Activated CD4-positive, alpha-beta T cell treated with anti-CD3 and anti-CD28 coated beads, Interleukin-2, amount 10 ng/mL, durations not matched to agents 24 days and 14 days (primary cell): ENCODE measurements around the gene ESM1. TPM values are rescaled to one million over a fixed set of nuclear protein-coding genes. Genes with fewer than 3 reads are reported as not detected.

Experiments
- DNase-seq: peaks from one replicate; pipeline ENCODE4 v3.0.0; 2022
- H3K27ac Mint-ChIP-seq: one replicate; pipeline ENCODE4 v1.8.0; 2022; ENCODE audit warnings: mild to moderate bottlenecking, mixed read lengths
- H3K27me3 Mint-ChIP-seq: one replicate; pipeline ENCODE4 v1.8.0; 2022; ENCODE audit warnings: mixed read lengths
- H3K36me3 Mint-ChIP-seq: one replicate; pipeline ENCODE4 v1.8.0; 2022; ENCODE audit warnings: low read depth, mild to moderate bottlenecking, mixed read lengths
- H3K4me1 Mint-ChIP-seq: one replicate; pipeline ENCODE4 v1.8.0; 2021; ENCODE audit warnings: mixed read lengths
- H3K4me3 Mint-ChIP-seq: one replicate; pipeline ENCODE4 v1.8.0; 2022; ENCODE audit warnings: mild to moderate bottlenecking, moderate library complexity, mixed read lengths
- H3K9me3 Mint-ChIP-seq: one replicate; pipeline ENCODE4 v1.8.0; 2021; ENCODE audit warnings: mixed read lengths
- intact Hi-C: fragments of 100-400 bp; cut with micrococcal nuclease; formaldehyde crosslinking; loops from one replicate; pipeline ENCODE4 v1.15.1; 2023
- total RNA-seq: library from RNA; stranded (reverse); gene quantifications from 2 replicates; pipeline ENCODE4 v1.2.3, GENCODE V29; 2022

ESM1 gene
- total RNA-seq, 1 donor from 2014 or later = not detected

GRCh38 chr5:54997081-54997480, 11.7 kb upstream of the ESM1 start:
- H3K4me3 Mint-ChIP-seq = no peak overlapping the region

DNA sequence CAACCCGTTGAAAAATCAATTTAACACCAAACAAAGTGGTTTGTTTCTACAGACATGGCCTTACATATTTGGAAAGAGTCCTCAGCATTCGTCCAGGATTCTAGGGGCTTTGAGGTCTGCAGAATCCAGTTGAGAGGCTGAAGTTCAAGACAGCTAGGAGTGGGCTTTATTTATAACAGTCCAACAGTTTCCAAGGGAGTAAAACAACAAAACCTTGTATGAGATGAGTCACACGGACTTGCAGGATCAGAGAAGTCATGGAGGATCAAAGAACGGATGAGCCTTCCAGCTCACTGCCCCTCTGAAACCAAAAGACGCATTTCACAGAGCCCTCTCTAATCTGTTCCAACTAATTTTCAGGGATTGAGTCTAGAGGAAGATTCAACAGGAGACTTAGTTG, 11.1 kb upstream of the ESM1 start:
- intact Hi-C loops = no loop called here
- H3K4me1 Mint-ChIP-seq = peaks cover 15% of the 10 kb centered on the region
- H3K27me3 Mint-ChIP-seq = peaks cover 5% of the 10 kb centered on the region
- H3K36me3 Mint-ChIP-seq = peaks cover 9% of the 10 kb centered on the region
- DNase-seq = no peak
- H3K9me3 Mint-ChIP-seq = peaks cover 25% of the 10 kb centered on the region
- H3K27ac Mint-ChIP-seq = no peak overlapping the region
- no peak overlapping the region for H3K4me3 Mint-ChIP-seq

More at GRCh38 chr5:54997081-54997480, 11.7 kb upstream of the ESM1 start:
- peaks cover 11% of the 10 kb centered on the region for H3K36me3 Mint-ChIP-seq
- peaks cover 5% of the 10 kb centered on the region for H3K27me3 Mint-ChIP-seq
- peaks cover 31% of the 10 kb centered on the region for H3K9me3 Mint-ChIP-seq
- H3K27ac Mint-ChIP-seq = no peak overlapping the region
- H3K4me1 Mint-ChIP-seq = peaks cover 19% of the 10 kb centered on the region
- intact Hi-C loops = no loop called here
- peak; percentile 45 for DNase-seq

DNA sequence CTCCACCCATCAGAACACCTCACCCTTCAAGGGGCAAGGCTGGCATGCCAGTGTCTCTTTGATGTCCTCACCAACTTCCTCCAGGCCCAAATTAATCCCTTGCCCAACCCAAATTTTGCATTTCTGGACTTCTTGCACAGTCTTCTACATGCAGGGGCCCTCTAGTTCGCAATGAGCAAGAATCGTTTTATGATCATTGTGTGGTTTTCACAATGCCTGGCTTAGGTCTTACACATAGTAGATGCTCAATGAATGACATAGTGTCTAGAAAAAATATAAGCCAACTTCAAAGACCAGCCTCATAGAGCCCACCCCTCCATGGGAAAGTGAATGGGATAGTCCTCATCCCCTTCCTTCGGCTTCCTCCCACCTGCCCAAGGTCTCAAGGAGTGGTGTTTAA, 9.8 kb upstream of the ESM1 start:
- peaks cover 9% of the 10 kb centered on the region for H3K36me3 Mint-ChIP-seq
- intact Hi-C loops = no loop called here
- DNase-seq = peak; percentile 48
- peaks cover 12% of the 10 kb centered on the region for H3K27me3 Mint-ChIP-seq
- H3K27ac Mint-ChIP-seq = no peak overlapping the region
- H3K9me3 Mint-ChIP-seq = peaks cover 23% of the 10 kb centered on the region
- no peak overlapping the region for H3K4me3 Mint-ChIP-seq
- peaks cover 18% of the 10 kb centered on the region for H3K4me1 Mint-ChIP-seq

GRCh38 chr5:54994628-54995027, 9.2 kb upstream of the ESM1 start:
- no peak overlapping the region for H3K4me3 Mint-ChIP-seq
- H3K27ac Mint-ChIP-seq = no peak overlapping the region
- peaks cover 5% of the 10 kb centered on the region for H3K36me3 Mint-ChIP-seq
- no peak for DNase-seq
- intact Hi-C loops = no loop called here
- H3K27me3 Mint-ChIP-seq = peaks cover 8% of the 10 kb centered on the region
- peaks cover 18% of the 10 kb centered on the region for H3K9me3 Mint-ChIP-seq
- peaks cover 18% of the 10 kb centered on the region for H3K4me1 Mint-ChIP-seq

- Mint-ChIP-seq H3K4me3 (no peak overlapping the region), H3K36me3 (peaks cover 2% of the 10 kb centered on the region), H3K9me3 (peaks cover 14% of the 10 kb centered on the region), H3K27me3 (peaks cover 8% of the 10 kb centered on the region), H3K27ac (no peak overlapping the region), H3K4me1 (peaks cover 29% of the 10 kb centered on the region)
- DNase-seq = no peak
- intact Hi-C loops = no loop called here
Measured at GRCh38 chr5:54993318-54993717, 7.9 kb upstream of the ESM1 start.

DNA sequence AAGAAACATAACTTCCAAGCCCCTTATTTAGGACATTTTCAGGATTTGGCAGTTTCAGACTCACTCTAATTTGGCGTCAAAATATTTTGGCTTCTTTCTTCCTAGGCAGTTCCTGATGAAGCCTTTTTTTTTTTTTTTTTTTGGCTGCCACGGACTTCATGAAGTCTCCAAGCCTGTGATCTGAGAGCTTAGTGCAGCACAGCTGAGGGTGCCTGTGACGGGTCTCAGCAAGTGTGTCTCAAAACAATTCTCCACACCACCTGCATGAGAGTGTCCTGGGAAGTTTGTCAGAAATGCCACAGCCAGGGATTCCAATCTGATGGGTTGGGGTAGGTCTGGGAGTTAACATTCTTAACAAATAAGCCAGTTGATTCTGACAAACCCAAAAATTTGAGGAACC, 6.0 kb upstream of the ESM1 start:
- intact Hi-C loops = no loop called here
- H3K36me3 Mint-ChIP-seq = peaks cover 5% of the 10 kb centered on the region
- peaks cover 7% of the 10 kb centered on the region for H3K27me3 Mint-ChIP-seq
- no peak for DNase-seq
- H3K9me3 Mint-ChIP-seq = peaks cover 20% of the 10 kb centered on the region
- H3K4me1 Mint-ChIP-seq = peaks cover 36% of the 10 kb centered on the region
- H3K4me3 Mint-ChIP-seq = no peak overlapping the region
- H3K27ac Mint-ChIP-seq = peak overlapping the region; percentile 19

DNA sequence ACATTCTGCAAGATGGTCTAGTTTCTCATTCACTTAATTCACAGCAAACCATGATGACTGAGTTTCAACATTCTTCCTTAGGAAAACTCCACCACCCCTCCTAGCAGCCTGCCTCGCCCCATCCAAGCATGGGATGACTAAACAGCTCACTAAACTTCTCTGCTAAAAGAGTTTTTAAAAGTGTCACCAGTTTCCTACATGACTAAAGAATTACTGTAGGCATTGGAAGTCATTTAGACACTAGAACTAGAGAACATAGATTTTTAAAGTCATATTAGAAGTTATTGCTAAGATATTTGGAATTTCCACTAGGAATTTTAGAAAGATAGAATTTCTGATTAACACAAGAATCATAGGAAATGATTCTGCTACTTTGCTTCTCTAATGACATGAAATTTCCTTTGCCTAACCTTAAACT, 5.5 kb upstream of the ESM1 start:
- H3K36me3 Mint-ChIP-seq = peaks cover 5% of the 10 kb centered on the region
- no peak for DNase-seq

GRCh38 chr5:54988817-54989216, 3.4 kb upstream of the ESM1 start:
- Mint-ChIP-seq H3K4me3 (peak overlapping the region; percentile 16), H3K4me1 (peaks cover 50% of the 10 kb centered on the region), H3K36me3 (peaks cover 3% of the 10 kb centered on the region), H3K9me3 (peaks cover 14% of the 10 kb centered on the region), H3K27ac (no peak overlapping the region), H3K27me3 (peaks cover 25% of the 10 kb centered on the region)
- DNase-seq = no peak
- intact Hi-C loops = loop anchor here (5.0 to 10.0 kb wide), 2 partner anchors 46 to 123 kb away; no protein-coding TSS in a partner anchor

More for the DNA sequence above, 5.5 kb upstream of the ESM1 start:
- intact Hi-C loops = no loop called here
- Mint-ChIP-seq H3K4me1 (peaks cover 42% of the 10 kb centered on the region), H3K27ac (no peak overlapping the region), H3K27me3 (peaks cover 12% of the 10 kb centered on the region), H3K4me3 (no peak overlapping the region), H3K9me3 (peaks cover 20% of the 10 kb centered on the region)

- no peak for DNase-seq
- no peak overlapping the region for H3K27ac Mint-ChIP-seq
- peaks cover 25% of the 10 kb centered on the region for H3K27me3 Mint-ChIP-seq
- H3K4me3 Mint-ChIP-seq = no peak overlapping the region
- intact Hi-C loops = loop anchor here (5.0 to 10.0 kb wide), 2 partner anchors 47 to 124 kb away; no protein-coding TSS in a partner anchor
- peaks cover 3% of the 10 kb centered on the region for H3K36me3 Mint-ChIP-seq
- H3K4me1 Mint-ChIP-seq = peaks cover 53% of the 10 kb centered on the region
- peaks cover 13% of the 10 kb centered on the region for H3K9me3 Mint-ChIP-seq
Measured at GRCh38 chr5:54988218-54988617, 2.8 kb upstream of the ESM1 start.

DNA sequence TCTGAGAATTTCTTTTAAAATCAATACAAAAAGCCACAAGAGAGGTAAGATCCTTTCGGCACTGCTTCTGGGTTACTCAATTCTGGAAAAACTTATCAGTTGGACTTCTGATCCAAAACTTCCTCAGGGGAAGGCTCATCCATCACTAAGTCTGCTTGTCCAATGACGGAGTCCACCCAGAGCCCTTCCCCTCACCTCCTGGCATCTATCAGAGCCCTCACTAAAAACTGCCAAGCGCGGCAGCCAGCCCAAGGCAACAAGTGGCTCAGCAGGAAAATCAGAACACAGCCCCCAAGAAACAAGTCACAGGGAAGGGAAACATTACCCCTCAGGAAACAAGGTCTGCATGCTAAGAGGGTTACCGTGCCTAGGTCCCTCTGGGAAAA, 869 bp upstream of the ESM1 start:
- intact Hi-C loops = loop anchor here (5.0 to 10.0 kb wide), 2 partner anchors 49 to 126 kb away; no protein-coding TSS in a partner anchor
- H3K4me1 Mint-ChIP-seq = peaks cover 57% of the 10 kb centered on the region
- no peak overlapping the region for H3K4me3 Mint-ChIP-seq
- no peak for DNase-seq
- H3K27me3 Mint-ChIP-seq = peaks cover 34% of the 10 kb centered on the region
- H3K9me3 Mint-ChIP-seq = peaks cover 16% of the 10 kb centered on the region
- H3K27ac Mint-ChIP-seq = no peak overlapping the region
- H3K36me3 Mint-ChIP-seq = peaks cover 3% of the 10 kb centered on the region

- H3K9me3 Mint-ChIP-seq = peaks cover 19% of the 10 kb centered on the region
- no peak overlapping the region for H3K27ac Mint-ChIP-seq
- intact Hi-C loops = loop anchor here (10.0 kb wide), 1 partner anchor 53 kb away; no protein-coding TSS in a partner anchor
Measured at GRCh38 chr5:54981928-54982327, 3.5 kb downstream of the ESM1 start.

DNA sequence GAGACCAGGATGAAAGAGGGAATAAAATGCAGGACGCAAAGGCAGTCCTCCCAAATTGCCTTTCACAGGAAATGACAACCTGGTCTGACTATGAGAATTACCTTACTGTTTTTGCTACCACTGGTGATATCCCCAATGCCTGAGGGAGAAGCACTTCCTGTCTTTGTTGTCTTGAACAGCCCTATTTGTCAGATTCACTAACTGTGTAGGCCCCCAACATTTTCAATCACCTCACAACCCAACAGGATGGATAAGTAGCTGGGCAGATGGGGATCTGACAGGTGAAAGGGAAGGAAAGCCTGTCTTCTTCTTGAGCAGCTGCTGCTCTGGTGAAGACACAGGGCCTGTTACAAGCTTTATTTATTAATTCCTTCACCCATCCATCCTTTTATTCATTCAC, 9.7 kb downstream of the ESM1 start:
- Mint-ChIP-seq H3K4me1 (peaks cover 11% of the 10 kb centered on the region), H3K4me3 (no peak overlapping the region), H3K27me3 (peaks cover 20% of the 10 kb centered on the region), H3K9me3 (peaks cover 26% of the 10 kb centered on the region), H3K27ac (no peak overlapping the region), H3K36me3 (peaks cover 2% of the 10 kb centered on the region)
- DNase-seq = peak; percentile 48
- intact Hi-C loops = no loop called here

More at GRCh38 chr5:54981928-54982327, 3.5 kb downstream of the ESM1 start:
- H3K4me3 Mint-ChIP-seq = no peak overlapping the region
- peaks cover 2% of the 10 kb centered on the region for H3K36me3 Mint-ChIP-seq
- peaks cover 43% of the 10 kb centered on the region for H3K27me3 Mint-ChIP-seq
- peaks cover 34% of the 10 kb centered on the region for H3K4me1 Mint-ChIP-seq
- no peak for DNase-seq

DNA sequence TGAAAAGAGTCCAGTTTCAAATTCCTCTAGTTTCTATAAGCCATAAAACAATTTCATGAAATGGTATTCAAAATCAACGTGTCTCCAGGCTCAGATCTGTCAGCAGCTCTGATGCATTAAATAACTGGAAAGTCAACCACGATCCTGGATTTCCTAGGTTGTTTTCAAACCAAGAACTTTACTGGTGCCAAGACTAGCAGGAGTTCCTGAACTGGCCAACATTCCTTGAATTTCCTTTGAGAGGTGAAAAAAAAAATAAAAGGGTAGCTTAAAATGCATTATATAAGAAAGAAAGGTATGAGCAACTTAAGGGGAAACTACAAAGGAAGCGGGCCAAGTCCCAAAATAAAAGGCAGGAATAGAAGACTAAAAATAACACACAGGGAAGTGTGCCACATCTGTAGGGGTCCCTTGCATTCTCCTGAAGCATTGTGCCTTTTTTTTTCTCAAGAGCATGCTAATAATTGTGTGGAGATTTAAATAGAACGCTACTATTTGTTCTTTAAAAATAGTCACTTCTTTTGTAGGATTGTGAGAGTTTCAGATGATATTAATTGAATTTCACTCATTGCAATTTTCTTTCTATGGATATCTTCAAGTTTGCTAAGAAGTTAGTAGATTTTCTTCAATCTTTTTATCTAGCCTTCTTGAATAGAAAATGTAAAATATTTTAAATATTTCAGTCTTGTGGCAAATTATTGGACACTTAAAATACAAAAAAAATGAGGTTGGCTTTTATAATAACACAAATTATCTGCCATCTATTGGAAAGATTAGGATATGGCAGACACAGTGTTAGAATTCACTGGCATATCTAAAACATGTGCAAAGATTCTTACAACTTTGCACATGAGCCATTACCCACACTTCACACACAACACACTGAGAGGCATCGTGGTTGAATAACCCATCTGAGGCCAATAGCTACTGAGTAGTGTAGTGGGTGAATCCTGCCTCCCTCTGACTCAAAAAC, 15.3 kb downstream of the ESM1 start:
- no peak for DNase-seq
- intact Hi-C loops = no loop called here
- peaks cover 6% of the 10 kb centered on the region for H3K9me3 Mint-ChIP-seq
- H3K27me3 Mint-ChIP-seq = peaks cover 14% of the 10 kb centered on the region
- H3K27ac Mint-ChIP-seq = no peak overlapping the region
- H3K4me1 Mint-ChIP-seq = no peaks in the 10 kb centered on the region
- H3K4me3 Mint-ChIP-seq = no peak overlapping the region
- H3K36me3 Mint-ChIP-seq = no peaks in the 10 kb centered on the region

- Mint-ChIP-seq H3K27ac (no peak overlapping the region), H3K36me3 (no peaks in the 10 kb centered on the region), H3K4me3 (no peak overlapping the region), H3K4me1 (no peaks in the 10 kb centered on the region), H3K9me3 (peaks cover 10% of the 10 kb centered on the region), H3K27me3 (peaks cover 12% of the 10 kb centered on the region)
- DNase-seq = no peak
- intact Hi-C loops = no loop called here
Measured at GRCh38 chr5:54969242-54969641, 16.2 kb downstream of the ESM1 start.
